Measurements from ENCODE around the gene PPM1D.
"Not testable (repeated sequence)": the region's sequence is repeated elsewhere in the genome, so short reads cannot be mapped to it uniquely, and the experiment has no call there.

Gene PPM1D
- long read RNA-seq, donor 1, full-length matches to known transcripts: 8 of 8 reads
- long read RNA-seq, donor 1, partial matches to known transcripts: 0 of 8 reads
- long read RNA-seq, donor 1, other reads (novel, unspliced or antisense): 0 of 8 reads
- long read RNA-seq, donor 2, full-length matches to known transcripts: 7 of 7 reads
- long read RNA-seq, donor 2, partial matches to known transcripts: 0 of 7 reads
- long read RNA-seq, donor 2, other reads (novel, unspliced or antisense): 0 of 7 reads
- long read RNA-seq, donor 3, full-length matches to known transcripts: 1 of 1 reads
- long read RNA-seq, donor 3, partial matches to known transcripts: 0 of 1 reads
- long read RNA-seq, donor 3, other reads (novel, unspliced or antisense): 0 of 1 reads
- long read RNA-seq, donor 4, full-length matches to known transcripts: 3 of 3 reads
- long read RNA-seq, donor 4, partial matches to known transcripts: 0 of 3 reads
- long read RNA-seq, donor 4, other reads (novel, unspliced or antisense): 0 of 3 reads
- long read RNA-seq, donor 5, full-length matches to known transcripts: 14 of 14 reads
- long read RNA-seq, donor 5, partial matches to known transcripts: 0 of 14 reads
- long read RNA-seq, donor 5, other reads (novel, unspliced or antisense): 0 of 14 reads
- long read RNA-seq, donor 6, full-length matches to known transcripts: 10 of 10 reads
- long read RNA-seq, donor 6, partial matches to known transcripts: 0 of 10 reads
- long read RNA-seq, donor 6, other reads (novel, unspliced or antisense): 0 of 10 reads
- long read RNA-seq, donor 7: 0 reads
- long read RNA-seq, donor 8, full-length matches to known transcripts: 6 of 6 reads
- long read RNA-seq, donor 8, partial matches to known transcripts: 0 of 6 reads
- long read RNA-seq, donor 8, other reads (novel, unspliced or antisense): 0 of 6 reads

GRCh38 chr17:60599620-60600489 is at the start of gene PPM1D:
Gene PPM1D, plus strand, starts transcription at chr17:60600193. Its CDS starts 222 bp downstream, at chr17:60600415.
- DNase-seq: peak; percentile 99

- not testable (repeated sequence) for DNase-seq
These were observed 47.7 kb upstream of the PPM1D start for GRCh38 chr17:60552255-60552654.

GRCh38 chr17:60554377-60554788 is 45.6 kb upstream of the PPM1D start:
- no peak for DNase-seq

GRCh38 chr17:60555786-60556185 is 44.2 kb upstream of the PPM1D start:
- DNase-seq: no peak

DNA sequence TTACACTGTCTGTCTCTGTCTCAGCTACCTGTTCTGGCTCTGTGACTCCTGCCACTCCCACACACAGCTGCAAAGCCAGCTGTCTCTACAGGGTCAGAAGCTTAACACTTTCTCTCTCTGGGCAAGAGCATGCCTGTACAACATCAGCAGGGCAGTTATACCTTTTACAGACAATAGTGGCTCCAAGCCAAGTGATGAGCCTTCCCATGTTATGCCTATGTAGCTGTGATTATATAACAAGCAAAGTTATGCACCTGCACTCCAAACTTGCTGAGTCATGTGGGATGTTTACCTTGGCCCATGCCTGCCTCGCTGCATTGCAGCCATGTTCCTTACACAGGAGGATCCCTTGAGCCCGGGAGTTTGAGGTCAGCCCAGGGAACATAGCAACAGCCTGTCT is 42.2 kb upstream of the PPM1D start:
- DNase-seq: no peak

DNA sequence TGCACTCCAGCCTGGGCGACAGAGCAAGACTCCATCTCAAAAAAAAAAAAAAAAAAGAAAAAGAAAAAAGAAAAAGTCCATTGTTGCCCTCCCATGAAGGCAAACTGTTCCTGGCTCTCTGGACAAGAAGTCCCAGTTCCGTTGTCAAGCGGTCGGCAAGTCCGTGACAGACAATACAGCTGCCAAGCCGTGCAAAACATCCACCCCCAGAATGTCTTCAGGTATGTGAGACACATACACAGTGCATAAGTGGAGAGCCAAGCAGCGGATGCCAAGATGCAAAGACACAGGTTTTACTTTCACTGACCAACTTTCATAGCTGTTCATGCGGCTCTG is 40.4 kb upstream of the PPM1D start:
- DNase-seq: no peak

GRCh38 chr17:60559995-60560859 is 39.8 kb upstream of the PPM1D start:
- no peak for DNase-seq

- no peak for DNase-seq
These were observed 39.1 kb upstream of the PPM1D start for GRCh38 chr17:60560860-60561257.

- no peak for DNase-seq
These were observed 37.6 kb upstream of the PPM1D start for GRCh38 chr17:60562421-60562820.

DNA sequence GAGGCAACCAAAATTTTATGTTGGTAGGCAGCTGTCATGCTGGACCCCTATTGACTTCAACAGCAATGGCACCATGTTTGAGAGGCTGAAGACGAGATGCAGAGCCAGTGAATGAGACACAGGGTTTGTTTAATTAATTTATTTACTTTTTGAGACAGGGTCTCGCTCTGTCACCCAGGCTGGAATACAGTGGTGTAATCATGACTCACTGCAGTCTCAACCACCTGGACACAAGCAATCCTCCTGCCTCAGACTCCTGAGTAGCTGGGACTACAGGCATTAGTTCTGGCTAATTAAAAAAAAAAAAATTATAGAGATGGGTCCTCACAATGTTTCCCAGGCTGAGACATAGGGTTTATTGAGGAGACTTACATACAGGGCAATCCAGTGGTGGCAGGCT is 36.2 kb upstream of the PPM1D start:
- no peak for DNase-seq

DNA sequence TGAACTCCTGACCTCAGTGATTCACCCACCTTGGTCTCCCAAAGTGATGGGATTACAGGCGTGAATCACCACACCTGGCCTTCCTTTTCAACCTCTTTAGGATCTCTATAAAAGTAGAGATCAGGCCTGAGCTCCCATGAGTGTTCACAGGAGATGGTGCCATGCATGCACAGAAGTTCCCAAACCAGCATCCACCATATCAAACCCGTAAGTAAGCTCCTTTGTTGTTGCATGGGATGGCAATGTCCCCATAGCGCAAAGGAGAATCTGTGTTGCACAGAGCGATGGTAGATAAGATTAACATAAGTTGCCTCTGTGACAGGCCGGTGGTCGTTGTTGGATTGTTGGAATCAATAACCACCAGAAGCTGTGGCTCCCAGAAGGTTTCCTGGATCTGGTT is 34.8 kb upstream of the PPM1D start:
- DNase-seq: no peak

DNA sequence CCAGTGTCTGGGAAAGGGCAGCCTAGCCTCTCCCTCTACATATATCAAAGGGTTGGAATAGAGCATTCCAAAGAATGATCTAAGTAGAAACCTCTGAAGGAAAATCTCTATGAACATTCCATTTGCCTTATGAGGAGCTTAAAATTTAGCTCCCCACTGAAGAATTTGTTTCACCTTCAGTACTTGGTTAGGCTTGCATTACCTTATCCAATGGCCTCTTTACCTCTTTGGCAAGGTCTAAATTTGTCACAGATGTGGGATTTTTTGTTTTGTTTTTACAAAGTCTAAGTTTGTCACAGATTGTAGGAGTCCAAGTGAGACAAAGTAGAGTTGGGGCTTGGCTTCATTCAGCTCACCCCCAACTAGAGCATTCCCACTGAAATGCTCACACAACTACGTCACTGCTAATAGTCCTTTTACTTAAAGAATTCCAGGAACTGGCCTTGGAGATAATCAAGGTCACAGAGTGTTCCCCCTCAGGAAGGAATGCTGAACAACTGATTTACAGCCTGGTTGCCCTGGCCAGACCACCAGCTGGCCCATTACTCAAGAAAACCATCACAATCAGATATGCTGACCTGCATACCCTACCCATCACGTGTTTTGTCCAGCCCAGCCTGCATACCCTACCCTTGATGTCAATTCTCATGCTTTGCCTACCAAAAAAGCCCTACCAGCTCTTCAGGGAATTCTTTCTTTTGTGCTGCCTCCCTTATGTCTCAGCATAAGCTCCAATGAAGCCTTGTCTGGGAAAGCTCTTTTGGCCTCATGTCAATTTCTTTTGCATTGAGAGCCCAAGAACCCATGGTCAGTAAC is 26.5 kb upstream of the PPM1D start:
- no peak for DNase-seq

DNA sequence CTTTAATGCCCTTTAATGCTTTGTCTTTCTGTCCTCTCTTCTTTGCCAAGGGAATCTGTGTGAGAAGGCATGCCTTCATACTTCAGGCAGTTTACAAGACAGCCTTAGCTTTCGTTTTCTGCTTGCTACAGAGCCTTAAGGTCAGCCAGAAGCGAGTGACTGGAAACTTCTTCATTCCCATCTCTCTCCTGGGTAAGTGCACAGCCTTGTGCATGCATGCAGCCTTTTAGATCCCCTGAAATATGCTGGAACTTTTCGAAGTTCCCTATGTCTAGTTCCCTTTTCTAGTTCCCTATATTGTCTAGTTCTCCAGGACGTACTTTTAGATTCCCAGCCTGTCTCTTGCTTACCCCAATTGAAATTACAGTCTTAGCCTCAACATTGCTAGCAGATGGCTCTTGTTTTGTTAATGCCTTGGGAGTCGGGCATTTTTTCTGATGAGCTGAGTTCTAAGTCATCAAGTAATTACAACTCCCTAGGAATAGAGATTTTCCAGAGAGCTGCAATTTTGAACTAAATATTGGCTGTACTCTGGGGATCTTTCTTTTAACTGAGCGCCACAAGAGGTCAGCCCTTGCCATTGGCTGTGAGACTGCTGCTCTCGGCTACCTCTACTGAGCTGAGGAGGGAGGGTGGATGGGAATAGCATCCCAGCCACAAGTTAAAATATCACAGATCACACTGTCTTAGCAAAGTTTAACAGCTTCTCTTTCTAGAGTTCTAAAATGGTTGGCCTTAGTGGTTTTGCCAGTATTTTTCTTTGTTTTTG is 22.7 kb upstream of the PPM1D start:
- no peak for DNase-seq

DNA sequence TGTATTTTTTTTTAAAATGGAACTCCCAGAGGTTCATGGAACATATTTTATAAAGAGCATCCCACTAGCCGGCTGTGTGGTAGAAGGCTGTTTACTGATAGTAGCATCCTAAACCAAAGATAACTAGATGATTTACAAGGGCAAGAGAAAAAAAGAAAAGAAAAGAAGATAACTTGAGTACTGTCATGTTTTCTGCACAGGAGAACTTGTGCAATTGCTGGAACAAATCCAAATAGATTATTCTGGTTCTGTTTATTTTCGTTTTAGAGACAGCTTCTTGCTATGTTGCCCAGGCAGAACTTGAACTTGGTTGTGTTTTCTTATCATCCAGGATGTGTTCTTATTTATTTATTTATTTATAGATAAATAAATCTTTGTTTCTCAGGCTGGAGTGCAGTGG is 20.9 kb upstream of the PPM1D start:
- no peak for DNase-seq

GRCh38 chr17:60579551-60579950 is 20.4 kb upstream of the PPM1D start:
- DNase-seq: no peak

DNA sequence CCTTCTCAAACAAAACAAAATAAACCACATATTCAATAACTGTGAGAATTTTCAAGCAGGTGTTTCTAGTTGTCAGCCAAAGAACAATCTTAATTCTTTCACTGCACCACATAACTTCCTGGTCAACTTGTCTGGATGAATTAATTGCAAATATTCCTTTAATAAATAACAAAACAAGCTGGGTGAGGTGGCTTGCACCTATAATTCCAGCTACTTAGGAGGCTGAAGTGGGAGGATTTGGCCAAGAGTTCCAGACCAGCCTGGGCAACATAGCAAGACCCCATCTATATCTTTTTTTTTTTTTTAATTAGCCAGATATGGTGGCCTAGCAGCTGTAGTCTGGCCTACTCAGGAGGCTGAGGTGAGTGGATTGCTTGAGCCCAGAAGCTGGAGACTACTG is 17.0 kb upstream of the PPM1D start:
- DNase-seq: no peak

DNA sequence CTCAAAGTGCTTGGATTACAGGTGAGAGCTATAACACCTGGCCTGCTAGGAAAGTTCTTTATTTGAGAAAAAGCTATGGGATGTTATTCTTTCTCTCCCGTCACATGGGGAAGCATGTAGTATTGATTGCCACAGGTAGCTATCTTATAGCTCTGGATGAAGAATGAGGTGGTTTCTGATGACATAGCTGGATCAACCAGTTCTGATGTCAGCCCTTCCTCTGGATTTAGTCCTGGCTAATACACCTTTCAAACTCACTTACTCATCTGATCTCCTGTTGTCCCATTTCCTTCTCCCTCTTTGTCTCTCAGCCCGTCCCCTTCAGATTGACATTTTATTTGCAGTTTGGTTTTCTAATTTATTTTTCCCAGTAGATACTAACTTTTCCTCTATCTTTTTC is 14.1 kb upstream of the PPM1D start:
- DNase-seq: no peak

- no peak for DNase-seq
These were observed 13.6 kb upstream of the PPM1D start for GRCh38 chr17:60586288-60586974.

- DNase-seq: no peak
These were observed 9.9 kb upstream of the PPM1D start for GRCh38 chr17:60590070-60590469.

All from right kidney (tissue), 9 donors.